Measurements from ENCODE around the gene EXTL2. TPM values are rescaled to one million over a fixed set of nuclear protein-coding genes. Genes with fewer than 3 reads are reported as not detected.

The EXTL2 gene
- total RNA-seq, 1 experiment from 2014 or later: 41.0 TPM

DNA sequence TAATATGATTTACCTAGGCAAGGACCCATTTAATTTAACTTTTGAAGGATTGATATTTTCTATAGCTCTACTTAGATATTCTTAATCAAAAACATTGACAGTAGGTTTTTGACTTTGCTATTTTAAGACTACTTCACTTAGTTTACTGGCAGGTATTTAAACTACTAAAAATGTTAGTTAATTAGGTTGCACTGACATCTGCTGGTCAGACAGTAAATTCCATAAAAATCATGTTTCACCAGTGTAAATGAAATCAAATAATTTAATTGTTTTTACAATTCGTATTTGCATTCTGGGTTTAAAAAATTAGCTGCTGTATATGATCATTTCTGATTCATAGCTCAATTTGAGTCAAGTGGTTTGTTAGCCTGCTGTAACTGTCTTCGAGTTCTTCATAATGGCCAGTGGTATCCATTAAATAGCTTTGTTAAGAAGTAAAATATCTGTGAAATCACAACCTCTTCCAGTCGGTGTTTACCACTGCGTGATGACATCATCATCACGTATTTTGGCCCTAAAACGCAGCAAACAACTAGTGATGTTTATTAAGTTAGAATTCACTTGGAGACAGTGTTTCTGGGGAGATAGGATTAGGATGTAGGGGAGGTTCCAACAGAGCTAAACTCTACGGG, 26.2 kb downstream of the EXTL2 start:
- ChIA-PET POLR2A (no interaction called here), CTCF (interaction anchor here (0.6 to 1.9 kb wide), 16 partner anchors 13 to 420 kb away, joined by 3 to 22 read pairs (median 4); partner anchors contain the start of genes EXTL2, GPR88 and VCAM1)
- H3K4me1 Mint-ChIP-seq: peaks cover 7% of the 10 kb centered on the region; the same call in 1 of the 2 replicates
- ATAC-seq (no peak), DNase-seq (ENCODE audit: low spot score) (no peak)
- no peaks in the 10 kb centered on the region for H3K9me3 Mint-ChIP-seq
- TF ChIP-seq, protein P1, sequence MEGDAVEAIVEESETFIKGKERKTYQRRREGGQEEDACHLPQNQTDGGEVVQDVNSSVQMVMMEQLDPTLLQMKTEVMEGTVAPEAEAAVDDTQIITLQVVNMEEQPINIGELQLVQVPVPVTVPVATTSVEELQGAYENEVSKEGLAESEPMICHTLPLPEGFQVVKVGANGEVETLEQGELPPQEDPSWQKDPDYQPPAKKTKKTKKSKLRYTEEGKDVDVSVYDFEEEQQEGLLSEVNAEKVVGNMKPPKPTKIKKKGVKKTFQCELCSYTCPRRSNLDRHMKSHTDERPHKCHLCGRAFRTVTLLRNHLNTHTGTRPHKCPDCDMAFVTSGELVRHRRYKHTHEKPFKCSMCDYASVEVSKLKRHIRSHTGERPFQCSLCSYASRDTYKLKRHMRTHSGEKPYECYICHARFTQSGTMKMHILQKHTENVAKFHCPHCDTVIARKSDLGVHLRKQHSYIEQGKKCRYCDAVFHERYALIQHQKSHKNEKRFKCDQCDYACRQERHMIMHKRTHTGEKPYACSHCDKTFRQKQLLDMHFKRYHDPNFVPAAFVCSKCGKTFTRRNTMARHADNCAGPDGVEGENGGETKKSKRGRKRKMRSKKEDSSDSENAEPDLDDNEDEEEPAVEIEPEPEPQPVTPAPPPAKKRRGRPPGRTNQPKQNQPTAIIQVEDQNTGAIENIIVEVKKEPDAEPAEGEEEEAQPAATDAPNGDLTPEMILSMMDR (IDR thresholded peaks at IDR 0.05): 0 out of 2 replicates have a peak, but pooled peaks have one; percentile 18
- TF ChIP-seq, protein P2, sequence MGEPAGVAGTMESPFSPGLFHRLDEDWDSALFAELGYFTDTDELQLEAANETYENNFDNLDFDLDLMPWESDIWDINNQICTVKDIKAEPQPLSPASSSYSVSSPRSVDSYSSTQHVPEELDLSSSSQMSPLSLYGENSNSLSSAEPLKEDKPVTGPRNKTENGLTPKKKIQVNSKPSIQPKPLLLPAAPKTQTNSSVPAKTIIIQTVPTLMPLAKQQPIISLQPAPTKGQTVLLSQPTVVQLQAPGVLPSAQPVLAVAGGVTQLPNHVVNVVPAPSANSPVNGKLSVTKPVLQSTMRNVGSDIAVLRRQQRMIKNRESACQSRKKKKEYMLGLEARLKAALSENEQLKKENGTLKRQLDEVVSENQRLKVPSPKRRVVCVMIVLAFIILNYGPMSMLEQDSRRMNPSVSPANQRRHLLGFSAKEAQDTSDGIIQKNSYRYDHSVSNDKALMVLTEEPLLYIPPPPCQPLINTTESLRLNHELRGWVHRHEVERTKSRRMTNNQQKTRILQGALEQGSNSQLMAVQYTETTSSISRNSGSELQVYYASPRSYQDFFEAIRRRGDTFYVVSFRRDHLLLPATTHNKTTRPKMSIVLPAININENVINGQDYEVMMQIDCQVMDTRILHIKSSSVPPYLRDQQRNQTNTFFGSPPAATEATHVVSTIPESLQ (CRISPR knock-in tag; IDR thresholded peaks at IDR 0.05): no peak
- no peaks in the 10 kb centered on the region for H3K27me3 Mint-ChIP-seq (ENCODE audit: low read depth)
- no peaks in the 10 kb centered on the region for H3K36me3 Mint-ChIP-seq
- no peak overlapping the region for H3K27ac Mint-ChIP-seq
- H3K4me3 Mint-ChIP-seq: no peak overlapping the region

DNA sequence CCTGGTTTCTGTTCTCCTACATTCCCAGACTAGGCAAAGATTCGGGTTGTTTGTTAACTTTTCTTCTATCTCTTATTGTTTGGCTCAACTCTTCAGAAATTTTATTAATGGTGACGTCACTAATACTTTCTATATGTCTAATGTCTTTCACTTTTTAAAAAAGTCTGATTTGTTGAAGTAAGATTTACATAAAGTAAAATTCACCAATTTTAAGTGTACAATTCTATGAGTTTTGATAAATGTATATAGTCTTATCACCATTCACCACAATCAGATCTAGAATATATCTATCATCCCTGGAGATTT, 27.8 kb downstream of the EXTL2 start:
- POLR2A ChIA-PET: no interaction called here
- DNase-seq (ENCODE audit: low spot score): no peak
- TF ChIP-seq FOXJ3 (CRISPR knock-in tag; IDR thresholded peaks at IDR 0.05; ENCODE audit: borderline replicate concordance): no peak
- TF ChIP-seq, protein P2 (CRISPR knock-in tag; IDR thresholded peaks at IDR 0.05): no peak
- no peak for TF ChIP-seq NFATC4 (CRISPR knock-in tag; IDR thresholded peaks at IDR 0.05)
- TF ChIP-seq, protein P3, sequence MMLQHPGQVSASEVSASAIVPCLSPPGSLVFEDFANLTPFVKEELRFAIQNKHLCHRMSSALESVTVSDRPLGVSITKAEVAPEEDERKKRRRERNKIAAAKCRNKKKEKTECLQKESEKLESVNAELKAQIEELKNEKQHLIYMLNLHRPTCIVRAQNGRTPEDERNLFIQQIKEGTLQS (CRISPR knock-in tag; conservative IDR thresholded peaks at IDR 0.05): no peak
- TF ChIP-seq ZNF263 (CRISPR knock-in tag; IDR thresholded peaks at IDR 0.05; ENCODE audit: low read depth): no peak
- TF ChIP-seq NR2C2 (CRISPR knock-in tag; IDR thresholded peaks at IDR 0.05): no peak
- no peak for TF ChIP-seq SOX15 (CRISPR knock-in tag; IDR thresholded peaks at IDR 0.05)
- TF ChIP-seq RORB (CRISPR knock-in tag; IDR thresholded peaks at IDR 0.05): no peak
- no peak for TF ChIP-seq ZNF219 (CRISPR knock-in tag; IDR thresholded peaks at IDR 0.05; ENCODE audit: borderline replicate concordance)
- TF ChIP-seq ZNF423 (CRISPR knock-in tag; IDR thresholded peaks at IDR 0.05): no peak
- no peak for TF ChIP-seq ZNF232 (CRISPR knock-in tag; IDR thresholded peaks at IDR 0.05)
- TF ChIP-seq, protein P4, sequence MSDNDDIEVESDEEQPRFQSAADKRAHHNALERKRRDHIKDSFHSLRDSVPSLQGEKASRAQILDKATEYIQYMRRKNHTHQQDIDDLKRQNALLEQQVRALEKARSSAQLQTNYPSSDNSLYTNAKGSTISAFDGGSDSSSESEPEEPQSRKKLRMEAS (CRISPR knock-in tag; IDR thresholded peaks at IDR 0.05): no peak
- TF ChIP-seq, protein P5, sequence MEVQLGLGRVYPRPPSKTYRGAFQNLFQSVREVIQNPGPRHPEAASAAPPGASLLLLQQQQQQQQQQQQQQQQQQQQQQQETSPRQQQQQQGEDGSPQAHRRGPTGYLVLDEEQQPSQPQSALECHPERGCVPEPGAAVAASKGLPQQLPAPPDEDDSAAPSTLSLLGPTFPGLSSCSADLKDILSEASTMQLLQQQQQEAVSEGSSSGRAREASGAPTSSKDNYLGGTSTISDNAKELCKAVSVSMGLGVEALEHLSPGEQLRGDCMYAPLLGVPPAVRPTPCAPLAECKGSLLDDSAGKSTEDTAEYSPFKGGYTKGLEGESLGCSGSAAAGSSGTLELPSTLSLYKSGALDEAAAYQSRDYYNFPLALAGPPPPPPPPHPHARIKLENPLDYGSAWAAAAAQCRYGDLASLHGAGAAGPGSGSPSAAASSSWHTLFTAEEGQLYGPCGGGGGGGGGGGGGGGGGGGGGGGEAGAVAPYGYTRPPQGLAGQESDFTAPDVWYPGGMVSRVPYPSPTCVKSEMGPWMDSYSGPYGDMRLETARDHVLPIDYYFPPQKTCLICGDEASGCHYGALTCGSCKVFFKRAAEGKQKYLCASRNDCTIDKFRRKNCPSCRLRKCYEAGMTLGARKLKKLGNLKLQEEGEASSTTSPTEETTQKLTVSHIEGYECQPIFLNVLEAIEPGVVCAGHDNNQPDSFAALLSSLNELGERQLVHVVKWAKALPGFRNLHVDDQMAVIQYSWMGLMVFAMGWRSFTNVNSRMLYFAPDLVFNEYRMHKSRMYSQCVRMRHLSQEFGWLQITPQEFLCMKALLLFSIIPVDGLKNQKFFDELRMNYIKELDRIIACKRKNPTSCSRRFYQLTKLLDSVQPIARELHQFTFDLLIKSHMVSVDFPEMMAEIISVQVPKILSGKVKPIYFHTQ (CRISPR knock-in tag; IDR thresholded peaks at IDR 0.05): no peak
- no peak for TF ChIP-seq FOXK1 (CRISPR knock-in tag; IDR thresholded peaks at IDR 0.05)
- TF ChIP-seq, protein P6, sequence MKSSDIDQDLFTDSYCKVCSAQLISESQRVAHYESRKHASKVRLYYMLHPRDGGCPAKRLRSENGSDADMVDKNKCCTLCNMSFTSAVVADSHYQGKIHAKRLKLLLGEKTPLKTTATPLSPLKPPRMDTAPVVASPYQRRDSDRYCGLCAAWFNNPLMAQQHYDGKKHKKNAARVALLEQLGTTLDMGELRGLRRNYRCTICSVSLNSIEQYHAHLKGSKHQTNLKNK (CRISPR knock-in tag; IDR thresholded peaks at IDR 0.05): no peak
- TF ChIP-seq, protein P7, sequence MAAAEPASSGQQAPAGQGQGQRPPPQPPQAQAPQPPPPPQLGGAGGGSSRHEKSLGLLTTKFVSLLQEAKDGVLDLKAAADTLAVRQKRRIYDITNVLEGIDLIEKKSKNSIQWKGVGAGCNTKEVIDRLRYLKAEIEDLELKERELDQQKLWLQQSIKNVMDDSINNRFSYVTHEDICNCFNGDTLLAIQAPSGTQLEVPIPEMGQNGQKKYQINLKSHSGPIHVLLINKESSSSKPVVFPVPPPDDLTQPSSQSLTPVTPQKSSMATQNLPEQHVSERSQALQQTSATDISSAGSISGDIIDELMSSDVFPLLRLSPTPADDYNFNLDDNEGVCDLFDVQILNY (CRISPR knock-in tag; IDR thresholded peaks at IDR 0.05): no peak
- TF ChIP-seq, protein P8, sequence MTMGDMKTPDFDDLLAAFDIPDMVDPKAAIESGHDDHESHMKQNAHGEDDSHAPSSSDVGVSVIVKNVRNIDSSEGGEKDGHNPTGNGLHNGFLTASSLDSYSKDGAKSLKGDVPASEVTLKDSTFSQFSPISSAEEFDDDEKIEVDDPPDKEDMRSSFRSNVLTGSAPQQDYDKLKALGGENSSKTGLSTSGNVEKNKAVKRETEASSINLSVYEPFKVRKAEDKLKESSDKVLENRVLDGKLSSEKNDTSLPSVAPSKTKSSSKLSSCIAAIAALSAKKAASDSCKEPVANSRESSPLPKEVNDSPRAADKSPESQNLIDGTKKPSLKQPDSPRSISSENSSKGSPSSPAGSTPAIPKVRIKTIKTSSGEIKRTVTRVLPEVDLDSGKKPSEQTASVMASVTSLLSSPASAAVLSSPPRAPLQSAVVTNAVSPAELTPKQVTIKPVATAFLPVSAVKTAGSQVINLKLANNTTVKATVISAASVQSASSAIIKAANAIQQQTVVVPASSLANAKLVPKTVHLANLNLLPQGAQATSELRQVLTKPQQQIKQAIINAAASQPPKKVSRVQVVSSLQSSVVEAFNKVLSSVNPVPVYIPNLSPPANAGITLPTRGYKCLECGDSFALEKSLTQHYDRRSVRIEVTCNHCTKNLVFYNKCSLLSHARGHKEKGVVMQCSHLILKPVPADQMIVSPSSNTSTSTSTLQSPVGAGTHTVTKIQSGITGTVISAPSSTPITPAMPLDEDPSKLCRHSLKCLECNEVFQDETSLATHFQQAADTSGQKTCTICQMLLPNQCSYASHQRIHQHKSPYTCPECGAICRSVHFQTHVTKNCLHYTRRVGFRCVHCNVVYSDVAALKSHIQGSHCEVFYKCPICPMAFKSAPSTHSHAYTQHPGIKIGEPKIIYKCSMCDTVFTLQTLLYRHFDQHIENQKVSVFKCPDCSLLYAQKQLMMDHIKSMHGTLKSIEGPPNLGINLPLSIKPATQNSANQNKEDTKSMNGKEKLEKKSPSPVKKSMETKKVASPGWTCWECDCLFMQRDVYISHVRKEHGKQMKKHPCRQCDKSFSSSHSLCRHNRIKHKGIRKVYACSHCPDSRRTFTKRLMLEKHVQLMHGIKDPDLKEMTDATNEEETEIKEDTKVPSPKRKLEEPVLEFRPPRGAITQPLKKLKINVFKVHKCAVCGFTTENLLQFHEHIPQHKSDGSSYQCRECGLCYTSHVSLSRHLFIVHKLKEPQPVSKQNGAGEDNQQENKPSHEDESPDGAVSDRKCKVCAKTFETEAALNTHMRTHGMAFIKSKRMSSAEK (CRISPR knock-in tag; IDR thresholded peaks at IDR 0.05; ENCODE audit: borderline replicate concordance): no peak
- no peak for TF ChIP-seq GTF2I (CRISPR knock-in tag; conservative IDR thresholded peaks at IDR 0.05)
- ATAC-seq: no peak
- Mint-ChIP-seq H3K36me3 (no peaks in the 10 kb centered on the region), H3K4me1 (peaks cover 7% of the 10 kb centered on the region; the same call in 1 of the 2 replicates), H3K27me3 (ENCODE audit: low read depth) (no peaks in the 10 kb centered on the region), H3K4me3 (no peak overlapping the region), H3K27ac (no peak overlapping the region), H3K9me3 (no peaks in the 10 kb centered on the region)
- CTCF ChIA-PET: no interaction called here
